Measurements from ENCODE around the gene SPR.

Gene SPR

DNA sequence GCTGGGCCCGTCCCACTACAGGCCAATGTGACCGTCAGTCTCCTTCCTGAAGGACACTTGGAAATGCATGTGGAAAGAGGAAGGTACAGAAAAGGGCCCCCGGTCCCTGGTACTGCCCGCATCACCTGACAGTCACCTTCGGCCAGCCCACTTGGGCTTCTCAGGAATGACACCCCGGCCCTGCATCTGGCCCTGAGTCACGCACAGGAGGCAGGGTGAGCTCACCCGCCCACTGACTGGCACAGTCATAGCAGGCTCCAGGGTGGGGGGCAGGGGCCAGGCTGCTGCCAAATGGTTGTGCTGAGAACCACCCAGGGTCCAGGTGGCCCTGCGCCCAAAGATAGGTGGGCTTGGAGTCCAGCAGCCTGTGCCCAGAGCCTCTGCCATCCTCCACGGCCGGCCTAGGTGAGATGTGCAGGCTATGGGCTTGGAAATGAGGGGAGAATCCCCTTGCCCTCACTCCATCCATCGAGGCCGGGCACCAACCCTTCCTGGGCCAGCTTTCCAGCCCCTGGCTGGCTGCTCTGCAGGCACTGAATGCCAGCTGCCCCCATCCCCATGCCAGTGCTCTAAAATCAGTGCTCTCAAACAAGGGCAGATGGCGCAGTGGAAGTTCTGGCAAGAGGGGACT lies 44.2 kb downstream of the SPR start:
- Histone ChIP-seq H3K27me3 (ENCODE audit: insufficient read depth, low read depth) (no peaks in the 10 kb centered on the region; the same call in 1 of the 2 replicates), H3K9ac (no peak overlapping the region), H3K4me1 (ENCODE audit: low read depth, poor library complexity, severe bottlenecking) (no peaks in the 10 kb centered on the region), H4K20me1 (ENCODE audit: insufficient read depth) (no peaks in the 10 kb centered on the region), H3K4me2 (no peak overlapping the region), H3K79me2 (ENCODE audit: insufficient read depth, low read depth) (no peaks in the 10 kb centered on the region), H3K27ac (no peak overlapping the region), H2AFZ (ENCODE audit: low read depth) (no peak overlapping the region), H3K4me3 (IDR thresholded peaks at IDR 0.05; ENCODE audit: insufficient read depth, low read depth, low read length) (no peak overlapping the region), H3K36me3 (ENCODE audit: insufficient read depth) (no peaks in the 10 kb centered on the region)
- TF ChIP-seq, protein P1, sequence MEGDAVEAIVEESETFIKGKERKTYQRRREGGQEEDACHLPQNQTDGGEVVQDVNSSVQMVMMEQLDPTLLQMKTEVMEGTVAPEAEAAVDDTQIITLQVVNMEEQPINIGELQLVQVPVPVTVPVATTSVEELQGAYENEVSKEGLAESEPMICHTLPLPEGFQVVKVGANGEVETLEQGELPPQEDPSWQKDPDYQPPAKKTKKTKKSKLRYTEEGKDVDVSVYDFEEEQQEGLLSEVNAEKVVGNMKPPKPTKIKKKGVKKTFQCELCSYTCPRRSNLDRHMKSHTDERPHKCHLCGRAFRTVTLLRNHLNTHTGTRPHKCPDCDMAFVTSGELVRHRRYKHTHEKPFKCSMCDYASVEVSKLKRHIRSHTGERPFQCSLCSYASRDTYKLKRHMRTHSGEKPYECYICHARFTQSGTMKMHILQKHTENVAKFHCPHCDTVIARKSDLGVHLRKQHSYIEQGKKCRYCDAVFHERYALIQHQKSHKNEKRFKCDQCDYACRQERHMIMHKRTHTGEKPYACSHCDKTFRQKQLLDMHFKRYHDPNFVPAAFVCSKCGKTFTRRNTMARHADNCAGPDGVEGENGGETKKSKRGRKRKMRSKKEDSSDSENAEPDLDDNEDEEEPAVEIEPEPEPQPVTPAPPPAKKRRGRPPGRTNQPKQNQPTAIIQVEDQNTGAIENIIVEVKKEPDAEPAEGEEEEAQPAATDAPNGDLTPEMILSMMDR (conservative IDR thresholded peaks at IDR 0.05; ENCODE audit: low read depth, low read length), result no peak

- no peak overlapping the region for H3K27ac ChIP-seq
Measured at GRCh38 chr2:72932045-72932740, 45.0 kb downstream of the SPR start.

GRCh38 chr2:72932805-72933204 lies 45.6 kb downstream of the SPR start:
- Histone ChIP-seq H3K9ac (no peak overlapping the region), H3K4me1 (ENCODE audit: low read depth, poor library complexity, severe bottlenecking) (no peaks in the 10 kb centered on the region)

More at GRCh38 chr2:72932045-72932740, 45.0 kb downstream of the SPR start:
- Histone ChIP-seq H3K36me3 (ENCODE audit: insufficient read depth) (no peaks in the 10 kb centered on the region), H3K27me3 (ENCODE audit: insufficient read depth, low read depth) (no peaks in the 10 kb centered on the region; the same call in 1 of the 2 replicates), H3K4me1 (ENCODE audit: low read depth, poor library complexity, severe bottlenecking) (no peaks in the 10 kb centered on the region), H2AFZ (ENCODE audit: low read depth) (no peak overlapping the region), H3K4me2 (no peak overlapping the region), H4K20me1 (ENCODE audit: insufficient read depth) (no peaks in the 10 kb centered on the region), H3K4me3 (IDR thresholded peaks at IDR 0.05; ENCODE audit: insufficient read depth, low read depth, low read length) (no peak overlapping the region), H3K79me2 (ENCODE audit: insufficient read depth, low read depth) (no peaks in the 10 kb centered on the region), H3K9ac (no peak overlapping the region)
- TF ChIP-seq, protein P1 (conservative IDR thresholded peaks at IDR 0.05; ENCODE audit: low read depth, low read length), result no peak

DNA sequence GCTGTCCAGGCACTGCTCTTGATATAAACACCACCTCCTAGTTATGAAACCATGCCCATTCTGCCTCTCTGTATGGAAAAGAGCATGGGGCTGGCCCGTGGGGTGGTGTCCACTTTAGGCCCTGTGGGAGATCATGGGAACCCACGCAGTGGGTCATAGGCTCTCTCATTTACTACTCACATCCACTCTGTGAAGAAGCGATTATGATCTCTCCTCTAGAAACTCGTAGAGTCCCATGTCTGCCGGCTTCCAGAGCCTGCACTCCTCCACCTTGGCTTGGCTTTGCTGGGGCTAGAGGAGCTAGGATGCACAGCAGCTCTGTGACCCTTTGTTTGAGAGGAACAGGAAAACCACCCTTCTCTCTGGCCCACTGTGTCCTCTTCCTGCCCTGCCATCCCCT lies 46.0 kb downstream of the SPR start:
- H3K4me2 ChIP-seq, result no peak overlapping the region
- no peaks in the 10 kb centered on the region for H3K27me3 ChIP-seq (ENCODE audit: insufficient read depth, low read depth)
- no peaks in the 10 kb centered on the region for H4K20me1 ChIP-seq (ENCODE audit: insufficient read depth)
- no peak overlapping the region for H3K9ac ChIP-seq
- H3K27ac ChIP-seq, result no peak overlapping the region
- no peaks in the 10 kb centered on the region for H3K79me2 ChIP-seq (ENCODE audit: insufficient read depth, low read depth)
- TF ChIP-seq, protein P1 (conservative IDR thresholded peaks at IDR 0.05; ENCODE audit: low read depth, low read length), result no peak
- no peak overlapping the region for H3K4me3 ChIP-seq (IDR thresholded peaks at IDR 0.05; ENCODE audit: insufficient read depth, low read depth, low read length)
- no peak overlapping the region for H2AFZ ChIP-seq (ENCODE audit: low read depth)
- no peaks in the 10 kb centered on the region for H3K36me3 ChIP-seq (ENCODE audit: insufficient read depth)
- no peaks in the 10 kb centered on the region for H3K4me1 ChIP-seq (ENCODE audit: low read depth, poor library complexity, severe bottlenecking)

More at GRCh38 chr2:72932805-72933204, 45.6 kb downstream of the SPR start:
- H3K27ac ChIP-seq, result no peak overlapping the region
- no peaks in the 10 kb centered on the region for H3K36me3 ChIP-seq (ENCODE audit: insufficient read depth)
- TF ChIP-seq, protein P1 (conservative IDR thresholded peaks at IDR 0.05; ENCODE audit: low read depth, low read length), result no peak
- no peak overlapping the region for H3K4me3 ChIP-seq (IDR thresholded peaks at IDR 0.05; ENCODE audit: insufficient read depth, low read depth, low read length)
- no peaks in the 10 kb centered on the region for H3K27me3 ChIP-seq (ENCODE audit: insufficient read depth, low read depth)
- no peak overlapping the region for H2AFZ ChIP-seq (ENCODE audit: low read depth)
- H3K4me2 ChIP-seq, result no peak overlapping the region
- no peaks in the 10 kb centered on the region for H4K20me1 ChIP-seq (ENCODE audit: insufficient read depth)
- no peaks in the 10 kb centered on the region for H3K79me2 ChIP-seq (ENCODE audit: insufficient read depth, low read depth)
